IMR-90 (cell line): Measurements from ENCODE around the gene TTC7B. TPM values are rescaled to one million over a fixed set of nuclear protein-coding genes. Genes with fewer than 3 reads are reported as not detected.

Experiments used
- ATAC-seq: fragments of 200-7000 bp; cut with Tn5 transposase; 2 replicates; pipeline ENCODE4 v1.9.1; 2020; ENCODE audit warnings: low read depth, mild to moderate bottlenecking, moderate library complexity
- BruUV-seq: library from RNA; stranded (reverse); fragments of 400-500 nt; replicated peaks from 2 replicates; lab custom pipeline; 2021; lab: Mats Ljungman, UMichigan
- CTCF ChIA-PET: fragments of 300-600 bp; formaldehyde crosslinking; extraction: SDS; loops from one replicate; lab custom pipeline; 2021; ENCODE audit warnings: antibody characterized with exemption; lab: Yijun Ruan, JAX
- POLR2A ChIA-PET: fragments of 300-600 bp; sonication (Branson Sonifier 250); formaldehyde crosslinking; loops from one replicate; lab custom pipeline; 2022; ENCODE audit warnings: antibody characterized with exemption; ENCODE audit not compliant: unreplicated experiment; lab: Charles Lee
- DNase-seq: peaks from one replicate; pipeline ENCODE4 v3.0.0; 2013
- H2AFZ ChIP-seq: replicated peaks from 2 replicates; pipeline ENCODE3; 2013; ENCODE audit warnings: low read length, mild to moderate bottlenecking; ENCODE audit not compliant: poor library complexity
- H2AK5ac ChIP-seq: 2 replicates; pipeline ENCODE4 v1.6.1; 2013; ENCODE audit warnings: low read depth, low read length, inconsistent platforms
- H2AK9ac ChIP-seq: replicated peaks from 2 replicates; pipeline ENCODE3; 2013; ENCODE audit warnings: mild to moderate bottlenecking, low read depth, low read length, moderate library complexity; ENCODE audit not compliant: poor library complexity
- H2BK120ac ChIP-seq: 2 replicates; pipeline ENCODE4 v1.6.1; 2013; ENCODE audit warnings: low read depth, low read length, inconsistent platforms
- H2BK15ac ChIP-seq: 3 replicates; pipeline ENCODE4 v1.6.1; 2013; ENCODE audit warnings: low read depth, low read length, inconsistent platforms
- H2BK20ac ChIP-seq: 2 replicates; pipeline ENCODE4 v1.6.1; 2013; ENCODE audit warnings: low read depth, mild to moderate bottlenecking, inconsistent platforms, low read length, moderate library complexity
- H2BK5ac ChIP-seq: 2 replicates; pipeline ENCODE4 v1.6.1; 2013; ENCODE audit warnings: mild to moderate bottlenecking, low read depth, low read length, inconsistent platforms; ENCODE audit not compliant: poor library complexity, severe bottlenecking
- H3K14ac ChIP-seq: replicated peaks from 2 replicates; pipeline ENCODE4 v1.6.1; 2013; ENCODE audit warnings: low read depth, low read length, inconsistent platforms
- H3K18ac ChIP-seq: 2 replicates; pipeline ENCODE4 v1.6.1; 2013; ENCODE audit warnings: low read depth, low read length, control low read depth
- H3K23ac ChIP-seq: 2 replicates; pipeline ENCODE4 v1.6.1; 2013; ENCODE audit warnings: low read depth, low read length, inconsistent platforms
- H3K27ac ChIP-seq: 2 replicates; pipeline ENCODE4 v1.5.1; 2013; ENCODE audit warnings: mild to moderate bottlenecking, control low read depth, low read length; ENCODE audit not compliant: insufficient read depth
- H3K27me3 ChIP-seq: 2 replicates; pipeline ENCODE4 v1.6.1; 2013; ENCODE audit warnings: low read length; ENCODE audit not compliant: control insufficient read depth, insufficient read depth
- H3K36me3 ChIP-seq: 2 replicates; pipeline ENCODE4 v1.6.1; 2013; ENCODE audit warnings: low read length, mixed read lengths; ENCODE audit not compliant: control insufficient read depth, insufficient read depth
- H3K4ac ChIP-seq: 2 replicates; pipeline ENCODE4 v1.6.1; 2013; ENCODE audit warnings: low read depth, low read length, inconsistent platforms
- H3K4me1 ChIP-seq: 2 replicates; pipeline ENCODE4 v1.6.1; 2013; ENCODE audit warnings: low read length, mixed read lengths; ENCODE audit not compliant: control insufficient read depth, insufficient read depth
- H3K4me2 ChIP-seq: 2 replicates; pipeline ENCODE4 v1.6.1; 2013; ENCODE audit warnings: low read depth, mild to moderate bottlenecking, control low read depth, low read length, moderate library complexity
- H3K4me3 ChIP-seq: 2 replicates; pipeline ENCODE4 v1.5.1; 2013; ENCODE audit warnings: low read depth, mild to moderate bottlenecking, control low read depth, low read length, moderate library complexity; ENCODE audit not compliant: insufficient read depth
- H3K56ac ChIP-seq: 2 replicates; pipeline ENCODE4 v1.6.1; 2013; ENCODE audit warnings: low read length, inconsistent platforms; ENCODE audit not compliant: insufficient read depth; ENCODE audit errors: extremely low read depth
- H3K79me1 ChIP-seq, 2 experiments: 2 replicates each; pipeline ENCODE4 v1.6.1; 2013; ENCODE audit warnings: low read length in 2 of 2, inconsistent platforms in 1 of 2, low read depth in 1 of 2
- H3K9ac ChIP-seq: 2 replicates; pipeline ENCODE4 v1.6.1; 2013; ENCODE audit warnings: low read depth, low read length, control low read depth
- H3K9me1 ChIP-seq: 2 replicates; pipeline ENCODE4 v1.6.1; 2013; ENCODE audit warnings: low read length, inconsistent platforms; ENCODE audit not compliant: insufficient read depth
- H3K9me3 ChIP-seq: 2 replicates; pipeline ENCODE4 v1.6.1; 2013; ENCODE audit warnings: low read length; ENCODE audit not compliant: control insufficient read depth, insufficient read depth
- H4K20me1 ChIP-seq: 2 replicates; pipeline ENCODE4 v1.6.1; 2013; ENCODE audit warnings: low read length, inconsistent platforms; ENCODE audit not compliant: insufficient read depth
- H4K5ac ChIP-seq: 2 replicates; pipeline ENCODE4 v1.6.1; 2013; ENCODE audit warnings: mild to moderate bottlenecking, low read depth, low read length, control low read depth
- H4K8ac ChIP-seq, 2 experiments: 2 replicates each; pipeline ENCODE4 v1.6.1; 2013; ENCODE audit warnings: low read depth in 2 of 2, low read length in 2 of 2, control low read depth in 1 of 2, inconsistent platforms in 1 of 2
- H4K91ac ChIP-seq: 2 replicates; pipeline ENCODE4 v1.6.1; 2013; ENCODE audit warnings: low read depth, low read length, inconsistent platforms; ENCODE audit not compliant: insufficient read depth
- NFE2L2 ChIP-seq: fragments of 150-350 bp; IDR thresholded peaks from 2 replicates; pipeline ENCODE4 v1.6.1; 2016; ENCODE audit warnings: low read depth, mild to moderate bottlenecking, low read length
- WGBS, 2 experiments: methylation state at CpG; one replicate each; pipeline versions ENCODE4 v1.1.5 to v1.1.7; 2013; ENCODE audit warnings: missing lambda C conversion rate in 2 of 2; ENCODE audit not compliant: insufficient read length in 1 of 2; ENCODE audit errors: extremely low coverage in 2 of 2; 5-methylcytosine and 5-hydroxymethylcytosine counted together
- dilution Hi-C: fragments of 300-500 bp; cut with HindIII; formaldehyde crosslinking; loops from one replicate; pipeline ENCODE4 v1.14.3; 2018; ENCODE audit warnings: low sequenced_read_pairs; ENCODE audit not compliant: unreplicated experiment
- in situ Hi-C: fragments of 300-500 bp; cut with MboI; formaldehyde crosslinking; loops from 3 replicates; pipeline ENCODE4 v1.14.3; 2019; ENCODE audit warnings: low sequenced_read_pairs, inconsistent platforms, mixed read lengths
- intact Hi-C: fragments of 100-400 bp; cut with micrococcal nuclease; formaldehyde crosslinking; loops from 2 replicates; pipeline ENCODE4 v1.10.0; 2022
- polyA plus RNA-seq, 3 experiments: library from polyadenylated mRNA; depleted of rRNA; stranded (reverse); fragments of >200 nt; gene quantifications; 2 replicates each; pipeline ENCODE4 v1.2.3, GENCODE V29; 2012; ENCODE audit warnings: low replicate concordance in 1 of 3
- total RNA-seq: library from RNA; depleted of rRNA; stranded (reverse); fragments of >200 nt; gene quantifications from 2 replicates; pipeline ENCODE4 v1.2.3, GENCODE V29; 2012

TTC7B gene
- total and polyA plus RNA-seq, 2 of the 4 experiments (the other 2 are of a cell fraction): 18.1 to 35.3 TPM

DNA sequence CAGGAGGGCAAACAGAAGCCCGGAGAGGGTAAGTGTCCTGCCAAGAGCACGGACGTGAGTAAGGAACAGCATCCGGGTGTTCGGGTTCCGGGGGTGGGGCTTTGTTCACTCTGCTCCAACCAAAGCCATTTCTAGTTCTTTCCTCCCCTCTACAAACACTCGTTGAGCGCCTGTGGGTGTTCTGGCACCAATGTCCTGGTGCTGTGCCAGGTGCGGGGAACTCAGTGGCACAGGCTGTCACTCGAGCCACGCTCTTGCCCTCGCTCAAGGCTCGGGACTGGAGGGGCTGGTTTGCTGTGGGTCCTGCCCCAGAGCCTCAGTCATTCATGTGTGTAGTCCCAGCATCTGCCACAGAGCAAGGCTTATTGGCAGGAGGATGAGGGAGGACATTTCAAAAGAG lies 261.9 kb downstream of the TTC7B start:
- H2AFZ ChIP-seq: no peak overlapping the region
- H3K4me1 ChIP-seq: peaks cover 5% of the 10 kb centered on the region; the same call in 1 of the 2 replicates
- no peaks in the 10 kb centered on the region for H3K79me1 ChIP-seq
- no peak overlapping the region for H2BK5ac ChIP-seq
- intact Hi-C loops: no loop called here
- no peak overlapping the region for H3K4me2 ChIP-seq
- H4K5ac ChIP-seq: no peak overlapping the region
- no peak overlapping the region for H2BK15ac ChIP-seq
- dilution Hi-C loops: no loop called here
- no peaks in the 10 kb centered on the region; the same call in none of the 2 replicates for H4K20me1 ChIP-seq
- no peak overlapping the region for H2AK5ac ChIP-seq
- no peak overlapping the region for H3K4ac ChIP-seq
- no peak overlapping the region for H2BK120ac ChIP-seq
- H3K18ac ChIP-seq: no peak overlapping the region
- H4K8ac ChIP-seq: no peak overlapping the region
- no peaks in the 10 kb centered on the region for H3K27me3 ChIP-seq
- H4K91ac ChIP-seq: no peak overlapping the region
- no peak overlapping the region for H2AK9ac ChIP-seq
- no peak for ATAC-seq
- no peak overlapping the region for H3K4me3 ChIP-seq
- in situ Hi-C loops: no loop called here
- DNase-seq: no peak
- H3K9me1 ChIP-seq: peaks cover 12% of the 10 kb centered on the region
- no peaks in the 10 kb centered on the region for H3K9me3 ChIP-seq
- no peak overlapping the region for H3K23ac ChIP-seq
- H3K56ac ChIP-seq: no peak overlapping the region
- H3K36me3 ChIP-seq: no peaks in the 10 kb centered on the region
- CTCF ChIA-PET: no interaction called here
- POLR2A ChIA-PET: no interaction called here
- no peak overlapping the region for H3K9ac ChIP-seq
- no peak for TF ChIP-seq NFE2L2
- H2BK20ac ChIP-seq: no peak overlapping the region
- 76% methylated on average over 9 of the region's 13 CpGs; no CpG with 5 or more reads in 1 of the 2 experiments for WGBS, 2 experiments
- H3K27ac ChIP-seq: no peak overlapping the region
- BruUV-seq: no TSS peak
- no peak overlapping the region for H3K14ac ChIP-seq
